Stomach (tissue), 9 donors: ENCODE measurements around the gene RAB28. TPM values are rescaled to one million over a fixed set of nuclear protein-coding genes. Genes with fewer than 3 reads are reported as not detected.
A peak's percentile ranks its signal among the peaks of the same experiment; 100 is the strongest.

ENCODE experiments used
- DNase-seq, 2 donors: peaks; one replicate each; pipeline versions ENCODE4 v3.0.0 to v3.0.0-alpha.2; 2013 to 2019
- H3K27ac ChIP-seq, 5 donors: fragments of 200-600 bp in 4 of 5; sonication (generic) in 4 of 5; one replicate each; pipeline ENCODE4 v1.5.1; 2013 to 2019; ENCODE audit warnings: mild to moderate bottlenecking in 1 of 5, moderate library complexity in 1 of 5
- H3K27me3 ChIP-seq, 3 donors: fragments of 200-600 bp; sonication (generic); one replicate each; pipeline ENCODE4 v1.5.1; 2017 to 2019; ENCODE audit warnings: mixed run types in 1 of 3
- H3K36me3 ChIP-seq, 4 donors: fragments of 200-600 bp; sonication (generic); 1 replicate in 3 of 4; 2 replicates in 1 of 4; pipeline ENCODE4 v1.5.1; 2016 to 2019
- H3K4me1 ChIP-seq, 4 donors: fragments of 200-600 bp; sonication (generic); one replicate each; pipeline ENCODE4 v1.5.1; 2016 to 2019
- H3K4me3 ChIP-seq, 4 donors: fragments of 200-600 bp; sonication (generic) in 3 of 4; one replicate each; pipeline ENCODE4 v1.5.1; 2016 to 2019; ENCODE audit warnings: mild to moderate bottlenecking in 1 of 4
- H3K9me3 ChIP-seq, 4 donors: fragments of 200-600 bp; sonication (generic); one replicate each; pipeline ENCODE4 v1.5.1; 2016 to 2019
- EP300 ChIP-seq: sonication (generic); formaldehyde crosslinking; IDR thresholded peaks from one replicate; pipeline ENCODE4 v1.6.1; 2017; ENCODE audit warnings: antibody characterized with exemption
- POLR2A ChIP-seq, 4 donors: fragments of 450-650 bp; IDR thresholded peaks; one replicate each; pipeline ENCODE4 v1.6.1; 2016; ENCODE audit warnings: antibody characterized with exemption in 4 of 4, control low read depth in 2 of 4, mild to moderate bottlenecking in 1 of 4, moderate library complexity in 1 of 4
- POLR2AphosphoS5 ChIP-seq, 3 donors: sonication (generic); formaldehyde crosslinking; IDR thresholded peaks; one replicate each; pipeline ENCODE4 v1.6.1; 2016; ENCODE audit warnings: antibody characterized with exemption in 3 of 3
- WGBS, 5 donors: extraction: QIAGEN DNeasy Blood & Tissue Kit in 3 of 5; methylation state at CpG; one replicate each; pipeline versions ENCODE4 v1.1.5 to v1.1.7; 2013 to 2018; 5-methylcytosine and 5-hydroxymethylcytosine counted together
- intact Hi-C: fragments of 100-400 bp; cut with DNase I; formaldehyde crosslinking; loops from one replicate; pipeline ENCODE4 v1.15.1; 2023; ENCODE audit warnings: low total_unique reads
- polyA plus RNA-seq, 3 donors: library from polyadenylated mRNA; stranded (reverse); fragments of 200-250 nt; gene quantifications; one replicate each; pipeline ENCODE4 v1.2.3, GENCODE V29; 2013
- total RNA-seq, 5 donors: library from RNA; depleted of rRNA; stranded (reverse); fragments of >200 nt; gene quantifications; one replicate each; pipeline versions ENCODE4 v1.1.0 to v1.2.3, GENCODE V29; 2014 to 2016
- TF ChIP-seq, protein P1 (sequence below), 7 experiments: fragments of 450-650 bp in 4 of 7; fragments of 200-600 bp in 3 of 7; sonication (generic) in 3 of 7; IDR thresholded peaks; one replicate each; pipeline ENCODE4 v1.5.1; 2016 to 2019; ENCODE audit warnings: antibody characterized with exemption in 7 of 7, control low read depth in 2 of 7, mild to moderate bottlenecking in 1 of 7
- donor health status: healthy with polysubstance abuse.
- donor health status: Bipolar disorder and iron deficiency.
- donor health status: healthy.

RAB28 gene
- total and polyA plus RNA-seq, 8 donors = 0.29 to 27.2 (median 14.7) TPM

DNA sequence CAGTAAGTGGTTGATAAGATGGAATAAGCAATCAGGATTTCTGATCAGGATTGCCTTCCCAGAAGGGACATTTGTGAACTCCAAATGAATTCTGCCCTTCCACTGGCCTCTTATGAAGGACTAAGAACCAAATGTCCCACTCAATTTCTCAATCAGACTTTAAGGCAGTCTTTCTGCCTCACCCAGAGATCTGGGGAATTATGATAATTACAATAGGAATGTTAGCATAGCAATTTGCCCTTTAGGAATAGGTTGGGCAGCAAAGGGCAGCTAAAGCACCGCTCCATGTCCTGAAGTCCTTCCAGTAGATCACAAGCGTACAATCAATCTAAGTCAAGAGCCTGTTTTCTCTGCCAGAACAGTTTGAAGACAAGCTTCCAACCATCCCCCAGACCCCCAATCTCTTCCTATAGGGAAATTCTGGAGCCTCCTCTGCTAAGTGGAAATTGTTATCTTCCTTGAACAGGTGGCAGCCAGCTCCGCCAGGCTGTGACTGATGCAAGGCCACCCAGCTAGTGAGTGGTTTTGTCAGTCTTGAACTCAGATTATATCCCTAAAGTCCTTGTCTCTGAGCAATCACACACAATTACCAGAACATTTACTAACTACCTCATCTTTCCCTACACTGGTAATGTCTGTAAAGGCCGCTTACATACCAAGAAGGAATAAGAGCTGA is 41.6 kb upstream of the RAB28 start:
- peaks cover 0 to 42% (median 17%) of the 10 kb centered on the region in 4 donors for H3K4me1 ChIP-seq
- peaks cover 17 to 29% (median 19%) of the 10 kb centered on the region in 4 donors for H3K9me3 ChIP-seq
- WGBS, 5 donors = 32 to 46% (median 40%) methylated on average over 4 of the region's 4 CpGs

GRCh38 chr4:13524504-13525243 is 40.5 kb upstream of the RAB28 start:
- no peaks in the 10 kb centered on the region for H3K36me3 ChIP-seq
- intact Hi-C loops = no loop called here
- peaks cover 17 to 29% (median 19%) of the 10 kb centered on the region in 4 donors for H3K9me3 ChIP-seq
- DNase-seq = no peak
- TF ChIP-seq, protein P1, sequence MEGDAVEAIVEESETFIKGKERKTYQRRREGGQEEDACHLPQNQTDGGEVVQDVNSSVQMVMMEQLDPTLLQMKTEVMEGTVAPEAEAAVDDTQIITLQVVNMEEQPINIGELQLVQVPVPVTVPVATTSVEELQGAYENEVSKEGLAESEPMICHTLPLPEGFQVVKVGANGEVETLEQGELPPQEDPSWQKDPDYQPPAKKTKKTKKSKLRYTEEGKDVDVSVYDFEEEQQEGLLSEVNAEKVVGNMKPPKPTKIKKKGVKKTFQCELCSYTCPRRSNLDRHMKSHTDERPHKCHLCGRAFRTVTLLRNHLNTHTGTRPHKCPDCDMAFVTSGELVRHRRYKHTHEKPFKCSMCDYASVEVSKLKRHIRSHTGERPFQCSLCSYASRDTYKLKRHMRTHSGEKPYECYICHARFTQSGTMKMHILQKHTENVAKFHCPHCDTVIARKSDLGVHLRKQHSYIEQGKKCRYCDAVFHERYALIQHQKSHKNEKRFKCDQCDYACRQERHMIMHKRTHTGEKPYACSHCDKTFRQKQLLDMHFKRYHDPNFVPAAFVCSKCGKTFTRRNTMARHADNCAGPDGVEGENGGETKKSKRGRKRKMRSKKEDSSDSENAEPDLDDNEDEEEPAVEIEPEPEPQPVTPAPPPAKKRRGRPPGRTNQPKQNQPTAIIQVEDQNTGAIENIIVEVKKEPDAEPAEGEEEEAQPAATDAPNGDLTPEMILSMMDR (IDR thresholded peaks at IDR 0.05) = no peak
- TF ChIP-seq POLR2A (IDR thresholded peaks at IDR 0.05) (no peak), POLR2AphosphoS5 (IDR thresholded peaks at IDR 0.05) (no peak), EP300 (no peak)
- 12 to 21% (median 13%) methylated on average over 33 to 36 of the region's 36 CpGs for WGBS, 5 donors
- H3K27me3 ChIP-seq = peaks cover 34 to 98% (median 86%) of the 10 kb centered on the region in 3 donors
- H3K27ac ChIP-seq = no peak overlapping the region
- no peak overlapping the region for H3K4me3 ChIP-seq
- H3K4me1 ChIP-seq = peaks cover 0 to 35% (median 17%) of the 10 kb centered on the region in 4 donors

More for the DNA sequence above, 41.6 kb upstream of the RAB28 start:
- Histone ChIP-seq H3K27me3 (peaks cover 35 to 100% (median 96%) of the 10 kb centered on the region in 3 donors), H3K27ac (no peak overlapping the region), H3K4me3 (no peak overlapping the region), H3K36me3 (no peaks in the 10 kb centered on the region)
- DNase-seq = no peak
- TF ChIP-seq EP300 = no peak
- intact Hi-C loops = no loop called here

GRCh38 chr4:13523591-13524503 is 39.7 kb upstream of the RAB28 start:
- H3K4me3 ChIP-seq = no peak overlapping the region
- 12 to 25% (median 17%) methylated on average over 45 to 59 of the region's 59 CpGs for WGBS, 5 donors
- peaks cover 0 to 27% (median 13%) of the 10 kb centered on the region in 4 donors for H3K4me1 ChIP-seq
- H3K27ac ChIP-seq = no peak overlapping the region
- intact Hi-C loops = no loop called here
- peaks cover 17 to 29% (median 19%) of the 10 kb centered on the region in 4 donors for H3K9me3 ChIP-seq
- no peaks in the 10 kb centered on the region for H3K36me3 ChIP-seq
- TF ChIP-seq EP300 (no peak), POLR2AphosphoS5 (IDR thresholded peaks at IDR 0.05) (no peak), POLR2A (IDR thresholded peaks at IDR 0.05) (no peak)
- TF ChIP-seq, protein P1 (IDR thresholded peaks at IDR 0.05) = no peak
- peaks cover 26 to 98% (median 77%) of the 10 kb centered on the region in 3 donors for H3K27me3 ChIP-seq
- no peak for DNase-seq

DNA sequence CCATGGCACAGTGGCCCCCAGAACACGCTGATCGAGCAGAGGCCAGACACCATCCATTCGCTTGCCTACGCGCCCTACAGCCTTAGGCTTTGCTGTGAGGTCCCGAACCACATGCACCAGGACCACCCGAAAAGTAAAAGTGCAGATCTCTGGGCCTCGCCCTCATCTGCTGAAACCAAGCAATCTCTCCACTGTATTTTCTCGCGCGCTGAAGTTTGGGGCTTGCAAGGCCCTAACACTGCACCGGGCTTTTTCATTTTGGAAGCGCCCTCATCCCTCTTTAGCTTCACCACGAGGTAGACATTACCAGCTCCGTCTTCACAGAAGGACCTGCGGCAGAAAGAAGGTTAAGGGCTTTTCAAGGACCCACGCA is 39.0 kb upstream of the RAB28 start:
- DNase-seq = no peak
- TF ChIP-seq POLR2A (IDR thresholded peaks at IDR 0.05) = no peak
- TF ChIP-seq, protein P1 (IDR thresholded peaks at IDR 0.05) = no peak
- TF ChIP-seq POLR2AphosphoS5 (IDR thresholded peaks at IDR 0.05) = no peak
- no peak for TF ChIP-seq EP300
- intact Hi-C loops = no loop called here
- Histone ChIP-seq H3K4me3 (peak overlapping the region in 1 of 4 donors; percentile 16), H3K36me3 (no peaks in the 10 kb centered on the region), H3K9me3 (peaks cover 17 to 29% (median 19%) of the 10 kb centered on the region in 4 donors), H3K27me3 (peaks cover 26 to 94% (median 70%) of the 10 kb centered on the region in 3 donors), H3K27ac (no peak overlapping the region), H3K4me1 (peaks cover 0 to 20% (median 9%) of the 10 kb centered on the region in 4 donors)
- WGBS, 5 donors = 7 to 9% (median 8%) methylated on average over 15 to 17 of the region's 17 CpGs
